COLO829 (cell line): ENCODE data around the gene GNA15.
"Not testable (repeated sequence)": the region's sequence is repeated elsewhere in the genome, so short reads cannot be mapped to it uniquely, and the experiment has no call there.

Experiments
- DNase-seq: peaks from one replicate; pipeline ENCODE4 v3.0.0; 2012; ENCODE audit warnings: low spot score

Gene GNA15

GRCh38 chr19:3135961-3136683, at the start of gene GNA15:
GNA15 (plus strand) TSS chr19:3136033; CDS start chr19:3136451, 418 bp downstream.
- no peak for DNase-seq

DNA sequence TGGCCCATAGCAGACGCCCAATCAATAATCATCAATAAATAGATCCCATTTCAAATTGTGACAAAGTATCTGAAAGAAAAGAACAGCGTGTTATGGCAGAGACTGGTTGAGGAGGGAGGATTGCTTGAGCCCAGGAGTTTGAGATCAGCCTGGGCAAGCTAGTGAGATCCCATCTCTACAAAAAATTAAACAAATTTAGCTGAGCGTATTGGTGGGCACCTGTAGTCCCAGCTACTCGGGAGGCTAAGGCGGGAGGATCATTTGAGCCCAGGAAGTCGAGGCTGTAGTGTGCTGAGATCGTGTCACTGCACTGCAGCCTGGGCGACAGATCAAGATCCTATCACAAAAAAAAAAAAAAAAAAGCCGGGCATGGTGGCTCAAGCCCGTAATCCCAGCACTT, 48.1 kb upstream of the GNA15 start:
- no peak for DNase-seq

DNA sequence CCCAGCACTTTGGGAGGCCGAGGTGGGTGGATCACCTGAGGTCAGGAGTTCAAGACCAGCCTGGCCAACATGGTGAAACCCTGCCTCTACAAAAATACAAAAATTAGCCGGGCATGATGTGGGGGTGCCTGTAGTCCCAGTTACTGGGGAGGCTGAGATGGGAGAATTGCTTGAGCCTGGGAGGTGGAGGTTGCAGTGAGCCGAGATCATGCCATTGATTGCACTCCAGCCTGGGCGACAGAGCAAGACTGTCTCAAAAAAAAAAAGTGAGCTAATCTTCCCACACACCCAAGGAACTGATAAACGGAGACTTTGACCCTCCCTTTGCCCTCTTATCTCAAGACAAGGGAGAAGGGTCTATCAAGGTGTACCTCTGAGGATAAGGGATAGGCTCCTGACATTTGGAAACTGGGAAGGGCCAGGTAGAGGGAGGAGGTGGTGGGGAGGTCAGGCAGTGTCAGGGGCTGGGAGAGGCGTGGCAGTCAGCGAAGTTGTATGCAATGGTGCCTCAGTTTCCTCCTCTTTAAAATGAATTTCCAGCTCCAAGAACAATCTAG, 46.5 kb upstream of the GNA15 start:
- not testable (repeated sequence) for DNase-seq

DNA sequence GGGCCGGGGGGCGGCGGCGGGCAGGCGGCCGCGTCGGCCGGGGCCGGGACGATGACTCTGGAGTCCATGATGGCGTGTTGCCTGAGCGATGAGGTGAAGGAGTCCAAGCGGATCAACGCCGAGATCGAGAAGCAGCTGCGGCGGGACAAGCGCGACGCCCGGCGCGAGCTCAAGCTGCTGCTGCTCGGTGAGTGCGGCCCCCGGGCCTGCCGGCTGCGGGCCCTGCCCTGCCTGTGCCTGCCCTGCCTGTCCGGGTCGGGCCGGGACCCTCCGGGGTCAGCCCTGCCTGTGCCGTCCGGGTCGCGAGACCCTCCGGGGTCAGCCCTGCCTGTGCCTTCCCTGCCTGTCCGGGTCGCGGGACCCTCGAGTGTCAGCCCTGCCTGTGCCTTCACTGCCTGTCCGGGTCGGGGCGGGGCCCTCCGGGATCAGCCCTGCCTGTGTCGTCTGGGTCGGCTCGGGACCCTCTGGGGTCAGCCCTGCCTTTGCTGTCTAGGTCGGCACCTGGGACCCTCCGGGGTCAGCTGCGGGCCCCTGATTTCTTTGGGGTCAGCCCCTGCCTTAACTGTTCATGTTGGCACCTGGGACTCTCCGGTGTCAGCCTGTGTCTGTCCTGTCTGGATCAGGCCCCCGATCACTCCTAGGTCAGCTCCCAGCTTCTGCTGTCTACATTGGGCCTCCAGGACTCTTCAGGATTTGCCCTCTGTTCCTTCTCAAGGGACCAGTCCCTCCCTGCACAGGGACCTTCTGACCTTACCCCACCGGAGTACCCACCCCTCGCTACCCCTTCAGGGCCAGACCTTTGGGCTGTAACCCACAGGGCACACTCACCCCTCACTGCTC, 41.0 kb upstream of the GNA15 start:
- no peak for DNase-seq

- DNase-seq = no peak
These were observed 40.2 kb upstream of the GNA15 start for GRCh38 chr19:3095441-3096191.

- no peak for DNase-seq
These were observed 39.4 kb upstream of the GNA15 start for GRCh38 chr19:3096267-3096901.

DNA sequence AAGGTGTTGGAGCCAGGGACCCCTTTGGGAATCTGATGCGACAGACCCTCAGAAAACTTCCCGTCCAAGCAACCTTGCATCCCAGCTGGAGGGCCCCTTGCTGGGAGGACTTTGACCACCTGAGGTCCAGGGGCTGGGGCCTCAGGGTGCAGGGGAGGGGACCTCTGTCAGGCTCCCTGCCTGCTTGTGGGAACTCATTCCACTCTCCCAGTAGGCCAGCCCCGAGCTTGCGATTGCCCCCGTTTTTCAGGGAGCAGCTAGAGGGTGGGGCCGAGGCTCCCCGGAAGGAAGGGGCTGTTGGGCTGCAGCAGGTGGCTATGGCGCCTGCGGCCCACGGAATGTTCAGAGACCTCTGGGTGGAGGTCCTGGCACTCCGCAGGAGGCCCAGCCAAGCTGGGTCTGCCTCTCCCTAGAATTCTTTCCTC, 38.9 kb upstream of the GNA15 start:
- no peak for DNase-seq

DNA sequence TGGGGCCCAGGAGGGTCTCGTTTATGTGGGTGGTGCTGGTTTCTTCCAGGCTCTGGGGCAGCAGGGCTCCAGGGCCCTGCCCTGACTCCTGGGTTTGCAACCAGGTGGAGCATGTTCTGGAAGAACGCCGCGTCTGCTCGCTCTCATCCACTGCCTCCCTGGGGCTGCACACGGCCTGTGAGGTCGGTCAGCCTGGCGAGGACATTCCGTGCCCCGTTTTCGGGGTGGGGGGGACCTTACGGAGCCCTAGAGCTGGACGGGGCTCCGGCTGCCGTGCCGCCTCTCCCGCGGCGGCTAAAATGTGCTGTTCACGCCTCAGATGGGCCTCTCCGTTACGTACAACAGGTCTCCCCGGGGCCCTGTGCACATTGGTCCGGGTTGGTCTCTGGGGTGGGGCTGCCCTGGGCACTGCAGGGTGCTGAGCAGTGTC, 38.4 kb upstream of the GNA15 start:
- DNase-seq = no peak

GRCh38 chr19:3098141-3098514, 37.7 kb upstream of the GNA15 start:
- no peak for DNase-seq

GRCh38 chr19:3098515-3099346, 37.1 kb upstream of the GNA15 start:
- DNase-seq = no peak

DNA sequence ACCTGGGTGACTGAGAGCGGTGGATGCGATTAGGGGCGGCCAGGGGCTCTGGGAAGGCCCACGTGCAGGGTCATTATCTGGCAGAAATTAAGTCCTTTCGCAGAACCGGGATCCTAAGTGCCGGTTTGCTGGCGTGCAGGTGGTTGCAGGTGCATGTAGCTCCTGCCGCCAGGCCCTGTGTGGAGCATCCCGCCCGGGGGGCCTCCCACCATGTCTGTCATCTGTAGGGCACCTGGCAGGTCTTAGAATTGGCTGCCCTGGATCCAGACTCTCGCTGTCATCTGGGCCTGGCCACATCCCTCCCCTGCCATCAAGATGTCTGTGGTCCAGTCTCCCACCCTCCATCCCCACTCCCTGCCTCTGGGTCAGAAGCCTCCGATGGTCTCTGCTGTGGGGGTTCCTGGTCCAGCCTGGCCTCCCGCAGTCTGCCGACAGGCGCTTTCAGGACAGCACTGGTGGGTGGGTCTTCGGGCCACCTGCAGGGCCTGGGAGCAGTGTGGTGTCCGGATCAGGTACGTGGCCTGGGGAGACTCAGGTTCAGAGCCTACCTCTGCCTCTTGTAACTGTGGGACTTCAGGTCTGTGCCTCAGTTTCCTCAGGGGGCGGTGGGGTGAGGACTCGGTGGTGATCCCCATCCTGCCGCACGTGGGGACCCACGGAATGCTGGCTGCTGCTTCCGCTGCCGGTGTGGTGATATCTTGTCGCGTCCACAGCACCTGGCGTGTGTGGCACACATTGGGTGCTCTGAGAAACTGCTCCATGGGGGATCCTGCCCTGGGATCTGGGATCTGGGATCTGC, 36.3 kb upstream of the GNA15 start:
- no peak for DNase-seq

DNA sequence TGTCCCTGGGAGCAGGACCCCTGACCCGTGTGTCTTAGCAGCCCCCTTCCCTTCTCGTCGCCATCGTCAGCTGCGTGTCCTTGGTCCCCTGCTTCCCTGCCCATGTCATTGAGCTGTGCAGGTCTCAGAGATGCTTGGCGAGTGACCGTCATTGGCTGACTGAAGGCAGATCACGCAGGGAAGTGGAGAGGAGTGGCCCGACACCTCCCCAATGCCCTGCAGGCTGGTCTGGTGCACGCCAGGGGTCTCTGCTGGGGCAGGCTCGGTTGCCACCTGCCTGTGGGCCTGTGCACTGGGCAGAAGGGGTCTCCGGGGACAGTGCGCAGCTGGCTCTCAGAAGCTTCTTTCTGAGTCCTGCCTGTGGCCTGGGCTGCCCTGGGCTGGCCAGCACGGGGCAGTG, 35.5 kb upstream of the GNA15 start:
- DNase-seq = no peak

DNA sequence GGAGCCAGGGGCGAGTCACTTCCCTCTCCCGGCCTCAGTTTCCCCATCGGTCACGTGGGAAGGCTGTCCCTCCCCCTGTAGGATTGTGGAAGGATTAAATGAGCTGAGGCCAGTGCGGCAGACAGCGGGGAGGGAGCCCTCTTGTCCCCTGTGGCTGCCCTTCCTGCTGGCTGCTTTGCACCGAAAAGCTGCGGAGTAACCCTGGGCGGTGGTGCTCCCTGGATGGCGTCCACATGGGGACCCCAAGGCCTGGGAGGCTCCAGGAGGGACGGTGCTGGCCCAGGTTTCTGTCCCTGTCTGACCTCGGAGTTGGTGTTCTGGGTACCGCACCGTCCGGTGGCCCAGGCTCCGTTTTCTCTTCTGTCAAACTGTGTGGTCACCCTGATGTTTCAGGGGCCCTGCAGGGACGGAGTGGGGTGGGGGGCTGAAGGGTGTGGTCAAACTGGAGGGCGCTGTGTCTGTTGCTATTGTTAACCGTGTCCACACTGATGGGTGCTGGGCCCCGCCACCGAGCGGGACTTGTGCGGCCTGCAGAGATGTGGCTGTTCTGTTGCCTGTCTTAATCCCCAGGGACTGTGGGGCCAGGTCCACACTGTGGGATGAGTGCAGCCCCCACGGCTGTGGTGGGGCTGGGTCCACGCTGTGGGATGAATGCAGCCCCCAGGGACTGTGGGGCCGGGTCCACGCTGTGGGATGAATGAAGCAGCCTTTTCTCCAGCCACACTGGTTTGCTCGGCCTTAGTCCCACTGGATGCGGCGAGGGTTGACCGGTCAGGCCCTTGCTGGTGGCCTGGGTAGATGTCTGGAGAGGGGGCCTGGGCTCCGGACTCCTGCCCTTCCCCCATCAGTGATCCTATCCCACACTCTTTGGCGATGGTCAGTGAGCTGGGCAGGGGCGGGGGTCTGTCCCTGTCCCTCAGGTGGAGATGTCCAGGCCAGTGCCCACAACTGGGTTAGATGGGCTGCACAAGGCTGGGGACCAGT, 34.8 kb upstream of the GNA15 start:
- no peak for DNase-seq

DNA sequence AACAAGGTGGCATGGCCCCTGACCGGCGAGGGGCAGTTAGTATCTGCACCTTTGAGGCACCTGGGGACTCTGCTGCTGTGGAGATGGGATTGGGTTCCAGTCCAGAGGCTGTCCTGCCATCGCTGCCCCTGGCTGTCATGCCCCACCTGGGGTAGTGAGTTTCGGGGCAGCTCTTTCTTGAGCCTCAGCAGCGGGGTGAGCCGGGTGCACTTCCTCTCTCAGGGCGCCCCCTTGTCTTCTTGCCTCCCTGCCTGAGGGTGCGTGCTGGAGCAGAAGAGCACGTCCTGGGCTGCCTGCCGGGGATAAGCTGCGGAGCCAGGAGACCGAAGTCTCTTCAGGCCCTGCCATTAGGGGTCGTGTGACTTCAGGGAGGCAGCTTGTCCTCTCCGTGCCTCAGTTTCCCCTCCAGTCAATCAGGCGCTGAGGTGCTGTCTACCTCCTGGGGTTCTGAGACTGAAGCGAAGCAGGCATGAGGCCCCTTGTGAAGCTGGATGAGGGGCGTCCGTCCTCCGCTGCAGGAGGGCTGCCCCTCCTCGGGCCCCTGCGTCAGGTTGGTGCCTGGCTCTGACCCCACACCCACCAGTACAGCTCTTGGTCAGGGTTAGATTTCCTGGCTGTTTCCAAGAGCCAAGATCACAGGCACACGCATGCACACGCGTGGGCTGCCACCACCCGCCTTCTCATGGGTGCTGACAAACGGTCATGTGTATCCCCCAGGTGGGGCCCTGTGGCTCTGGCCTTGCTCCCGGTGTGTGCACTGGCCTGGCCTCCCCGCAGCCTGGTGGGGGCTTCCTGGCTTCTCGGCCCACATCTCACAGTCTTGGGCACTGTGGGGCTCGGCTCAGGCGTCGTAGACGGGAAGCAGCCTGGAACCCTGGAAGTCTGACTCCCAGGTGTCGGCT, 33.3 kb upstream of the GNA15 start:
- DNase-seq = no peak

GRCh38 chr19:3104708-3104983, 31.2 kb upstream of the GNA15 start:
- no peak for DNase-seq

GRCh38 chr19:3105641-3106508, 30.0 kb upstream of the GNA15 start:
- DNase-seq = no peak

- no peak for DNase-seq
These were observed 29.2 kb upstream of the GNA15 start for GRCh38 chr19:3106509-3107141.
